ENCODE data around the gene NFKB2.

DNA sequence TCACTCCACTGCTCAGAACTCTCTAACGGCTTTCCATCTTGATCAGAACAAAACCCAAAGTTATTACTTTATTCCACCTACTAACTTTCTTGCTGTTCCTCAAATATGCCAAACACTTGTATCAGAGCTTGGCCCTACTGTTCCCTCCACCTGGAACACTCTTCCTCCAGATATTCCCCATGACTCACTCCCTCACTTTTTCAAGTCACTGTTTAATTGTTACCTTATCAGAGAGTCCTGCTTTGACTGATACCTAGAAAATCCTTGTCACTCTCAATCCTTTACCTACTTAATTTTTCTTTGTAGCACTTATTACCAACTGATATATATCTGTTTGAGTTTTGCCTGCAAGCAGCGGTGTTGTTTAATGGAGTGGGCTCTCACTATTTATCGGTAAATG, 5.6 kb upstream of the NFKB2 start:
- TF ChIP-seq CTCF (IDR thresholded peaks at IDR 0.05), result no peak
- no peak for TF ChIP-seq POLR2A (IDR thresholded peaks at IDR 0.05)
